GM19438 (cell line): ENCODE measurements around the gene USF2.

Experiments used
- ATAC-seq: cut with Tn5 transposase; IDR thresholded peaks from one replicate; pipeline ENCODE4 v1.9.1; 2021; ENCODE audit warnings: low read depth; ENCODE audit not compliant: unreplicated experiment

USF2 gene

GRCh38 chr19:35314031-35314430 lies 45.3 kb downstream of the USF2 start:
- ATAC-seq, result no peak

GRCh38 chr19:35314858-35315470 lies 46.2 kb downstream of the USF2 start:
- ATAC-seq, result no peak

DNA sequence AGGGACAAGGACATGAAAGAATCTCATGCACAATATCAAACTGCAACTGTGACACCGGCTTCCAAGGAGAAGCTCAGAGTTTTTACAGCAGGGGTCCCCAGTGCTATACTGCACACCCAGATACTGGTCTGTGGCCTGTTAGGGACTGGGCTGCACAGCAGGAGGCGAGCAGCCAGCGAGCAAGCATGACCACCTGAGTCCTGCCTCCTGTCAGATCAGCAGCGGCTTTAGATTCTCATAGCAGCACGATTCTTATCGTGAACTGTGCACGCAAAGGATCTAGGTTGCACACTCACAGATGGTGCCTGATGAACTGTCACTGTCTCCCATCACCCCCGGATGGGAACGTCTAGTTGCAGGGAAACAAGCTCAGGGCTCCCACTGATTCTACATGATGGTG lies 47.1 kb downstream of the USF2 start:
- ATAC-seq, result no peak

GRCh38 chr19:35316560-35316959 lies 47.8 kb downstream of the USF2 start:
- no peak for ATAC-seq

GRCh38 chr19:35317464-35318043 lies 48.8 kb downstream of the USF2 start:
- no peak for ATAC-seq

DNA sequence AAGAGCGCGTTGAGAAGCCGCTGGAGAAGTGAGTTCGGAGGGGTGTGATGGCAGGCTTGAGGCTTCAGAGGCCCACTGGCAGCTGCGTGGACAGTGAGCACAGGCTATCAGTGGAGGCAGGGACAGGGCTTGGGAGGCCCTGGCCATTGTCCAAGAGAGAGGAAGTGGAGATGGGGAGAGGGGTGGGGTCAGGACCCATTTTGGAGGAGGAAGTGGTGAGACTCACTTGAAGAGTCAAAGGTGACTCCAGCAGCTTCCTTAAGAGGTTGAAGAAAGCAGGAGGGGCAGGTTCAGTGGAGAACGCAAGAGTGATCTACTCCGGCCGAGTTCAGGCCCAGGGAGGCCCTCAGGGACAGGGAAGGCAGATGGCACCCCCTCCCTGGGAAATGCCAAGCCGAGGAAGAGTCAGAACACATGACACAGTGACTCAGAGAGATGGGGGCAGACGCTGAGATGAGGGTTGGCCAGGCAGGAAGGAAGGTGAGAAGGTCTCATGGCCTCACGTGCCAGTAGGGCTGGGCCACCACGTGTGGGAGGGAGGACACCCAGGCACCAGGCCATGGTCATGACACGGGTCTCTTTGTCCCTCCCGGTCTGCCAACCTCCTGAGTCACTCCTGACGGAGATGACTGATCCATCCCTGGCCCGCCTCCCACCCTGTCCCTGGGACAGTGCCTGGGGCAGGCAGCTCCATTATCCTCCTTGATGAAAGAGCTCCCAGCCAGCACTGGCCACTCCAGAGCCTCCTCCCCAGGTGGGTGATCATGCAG lies 50.1 kb downstream of the USF2 start:
- no peak for ATAC-seq

DNA sequence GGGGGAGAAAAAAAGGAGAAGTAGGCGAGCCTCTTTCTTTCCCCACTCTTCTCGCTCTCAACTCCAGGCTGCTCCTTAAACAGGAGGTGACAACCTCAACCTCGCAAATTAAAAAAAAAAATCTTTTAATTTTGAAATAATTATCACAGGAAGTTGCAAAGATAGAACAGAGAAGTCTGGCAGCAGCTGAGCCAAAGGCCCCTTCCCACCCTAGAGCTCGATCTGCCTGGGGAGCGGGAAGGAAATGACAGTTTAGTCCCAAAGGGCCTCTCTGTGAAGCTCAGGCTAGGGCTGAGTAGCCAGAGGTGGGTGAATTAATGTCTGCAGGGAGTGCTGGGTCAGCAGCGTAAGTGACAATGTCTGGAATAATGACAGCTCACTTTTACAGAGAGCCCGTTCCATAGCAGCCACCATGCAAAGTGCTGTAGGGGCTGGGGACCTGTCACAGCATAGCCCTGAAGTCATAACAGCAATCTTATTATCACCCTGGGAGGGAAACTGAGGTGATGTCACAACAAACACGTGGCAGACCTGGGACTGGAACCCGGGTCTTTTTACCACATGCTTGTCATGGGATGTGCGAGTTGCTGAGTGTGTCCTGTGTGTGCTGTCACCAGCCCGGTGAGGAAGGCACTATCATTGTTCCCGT lies 51.4 kb downstream of the USF2 start:
- no peak for ATAC-seq

- ATAC-seq, result no peak
These were observed 52.5 kb downstream of the USF2 start for GRCh38 chr19:35321291-35321690.

DNA sequence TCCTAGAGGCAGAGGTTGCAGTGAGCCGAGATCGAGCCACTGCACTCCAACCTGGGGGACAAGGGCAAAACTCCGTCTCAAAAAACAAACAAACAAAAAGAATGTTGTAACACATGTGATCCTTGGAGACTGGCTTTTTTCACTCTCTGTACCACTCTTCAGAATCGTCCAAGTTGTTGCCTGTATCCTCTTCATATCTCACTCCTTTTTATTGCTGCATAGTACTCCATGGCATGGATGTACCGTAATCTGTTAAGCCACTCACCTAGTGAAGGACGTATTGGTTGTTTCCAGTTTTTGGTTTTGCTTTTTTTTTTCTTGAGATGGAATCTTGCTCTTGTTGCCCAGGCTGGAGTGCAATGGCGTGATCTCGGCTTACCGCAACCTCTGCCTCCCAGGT lies 53.3 kb downstream of the USF2 start:
- no peak for ATAC-seq

DNA sequence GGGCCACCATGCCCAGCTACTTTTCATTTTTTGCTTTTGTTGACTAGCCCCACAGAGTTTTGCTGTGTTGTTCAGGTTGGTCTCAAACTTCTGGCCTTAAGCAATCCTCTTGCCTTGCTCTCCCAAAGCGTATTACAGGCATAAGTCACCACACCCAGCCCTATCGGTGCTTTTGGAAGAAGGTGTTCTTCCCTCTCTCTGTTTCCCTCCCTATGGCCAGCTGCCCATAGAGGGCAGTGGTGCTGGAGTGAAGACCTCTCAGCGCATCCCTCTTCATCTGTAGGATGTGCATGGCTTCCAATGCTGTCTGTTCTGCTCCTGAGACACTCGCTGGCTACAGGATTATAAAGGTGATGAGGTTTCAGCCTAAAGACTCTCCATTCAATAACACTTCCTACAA lies 58.9 kb downstream of the USF2 start:
- no peak for ATAC-seq

GRCh38 chr19:35328851-35329285 lies 60.1 kb downstream of the USF2 start, which contains the start of gene CD22:
CD22 (plus strand) TSS chr19:35329187; CDS start chr19:35332041, 2,854 bp downstream.
- no peak for ATAC-seq

GRCh38 chr19:35329323-35329722 lies 60.6 kb downstream of the USF2 start:
- no peak for ATAC-seq
